ENCODE data around the gene CREB5. TPM values are rescaled to one million over a fixed set of nuclear protein-coding genes. Genes with fewer than 3 reads are reported as not detected.
A peak's percentile ranks its signal among the peaks of the same experiment; 100 is the strongest.

CREB5 gene
- total RNA-seq, 2 experiments from 2014 or later: 0.19 to 0.22 TPM

DNA sequence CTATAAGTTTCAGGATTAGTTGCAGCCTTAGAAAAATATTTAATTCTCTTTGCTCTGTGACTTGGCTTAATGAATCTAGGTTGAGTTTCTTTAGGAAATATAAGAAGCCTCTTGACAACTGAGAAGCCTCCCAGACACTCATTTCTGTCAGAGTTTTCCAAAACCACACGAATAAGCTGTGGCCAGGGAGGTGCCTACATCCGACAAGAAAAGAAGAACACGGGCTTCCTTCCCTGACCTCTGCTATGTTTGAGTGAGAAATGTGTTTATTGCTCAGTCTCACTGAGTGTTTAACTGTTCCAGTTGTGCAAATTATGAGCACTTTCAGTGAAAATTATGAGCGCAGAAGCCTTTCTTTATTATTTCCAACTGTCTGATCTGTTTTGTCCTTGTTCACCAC, 440.8 kb downstream of the CREB5 start:
- no peak overlapping the region for H3K27ac ChIP-seq (ENCODE audit: low read depth in 1 of 2, low read length in 2 of 2)
- DNase-seq (no peak), ATAC-seq (ENCODE audit: poor library complexity) (no peak)
- TF ChIP-seq, protein P1, sequence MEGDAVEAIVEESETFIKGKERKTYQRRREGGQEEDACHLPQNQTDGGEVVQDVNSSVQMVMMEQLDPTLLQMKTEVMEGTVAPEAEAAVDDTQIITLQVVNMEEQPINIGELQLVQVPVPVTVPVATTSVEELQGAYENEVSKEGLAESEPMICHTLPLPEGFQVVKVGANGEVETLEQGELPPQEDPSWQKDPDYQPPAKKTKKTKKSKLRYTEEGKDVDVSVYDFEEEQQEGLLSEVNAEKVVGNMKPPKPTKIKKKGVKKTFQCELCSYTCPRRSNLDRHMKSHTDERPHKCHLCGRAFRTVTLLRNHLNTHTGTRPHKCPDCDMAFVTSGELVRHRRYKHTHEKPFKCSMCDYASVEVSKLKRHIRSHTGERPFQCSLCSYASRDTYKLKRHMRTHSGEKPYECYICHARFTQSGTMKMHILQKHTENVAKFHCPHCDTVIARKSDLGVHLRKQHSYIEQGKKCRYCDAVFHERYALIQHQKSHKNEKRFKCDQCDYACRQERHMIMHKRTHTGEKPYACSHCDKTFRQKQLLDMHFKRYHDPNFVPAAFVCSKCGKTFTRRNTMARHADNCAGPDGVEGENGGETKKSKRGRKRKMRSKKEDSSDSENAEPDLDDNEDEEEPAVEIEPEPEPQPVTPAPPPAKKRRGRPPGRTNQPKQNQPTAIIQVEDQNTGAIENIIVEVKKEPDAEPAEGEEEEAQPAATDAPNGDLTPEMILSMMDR (IDR thresholded peaks at IDR 0.05): no peak
- intact Hi-C loops (cut with DNase I, micrococcal nuclease): loop anchor here in 1 of 2 experiments (5.0 kb wide), 1 partner anchor 461 kb away; no protein-coding TSS in a partner anchor
- H3K27me3 Mint-ChIP-seq: peaks cover 76% of the 10 kb centered on the region
- H3K4me3 ChIP-seq (ENCODE audit: low read length): no peak overlapping the region
- H3K27ac Mint-ChIP-seq: no peak overlapping the region
- peaks cover 21 to 44% of the 10 kb centered on the region in 2 experiments for H3K27me3 ChIP-seq (ENCODE audit: control insufficient read depth in 1 of 2, insufficient read depth in 2 of 2, low read length in 2 of 2)
- H3K4me1 Mint-ChIP-seq (ENCODE audit: low read depth): peaks cover 5% of the 10 kb centered on the region
- H3K9me3 ChIP-seq (ENCODE audit: control insufficient read depth in 1 of 2, insufficient read depth in 1 of 2, low read length in 2 of 2): peaks cover 0 to 12% of the 10 kb centered on the region in 2 experiments
- H3K4me3 Mint-ChIP-seq: peak overlapping the region; percentile 68
- peaks cover 10% of the 10 kb centered on the region for H3K4me1 ChIP-seq (ENCODE audit: insufficient read depth, low read length)
- ChIA-PET CTCF (interaction anchor here (0.7 kb wide), 1 partner anchor 161 kb away, joined by 3 read pairs; no protein-coding TSS in a partner anchor), POLR2A (no interaction called here)
- no peaks in the 10 kb centered on the region for H3K9me3 Mint-ChIP-seq
- no peaks in the 10 kb centered on the region for H3K36me3 Mint-ChIP-seq (ENCODE audit: low read depth)
- no peaks in the 10 kb centered on the region for H3K36me3 ChIP-seq (ENCODE audit: insufficient read depth, low read length)

DNA sequence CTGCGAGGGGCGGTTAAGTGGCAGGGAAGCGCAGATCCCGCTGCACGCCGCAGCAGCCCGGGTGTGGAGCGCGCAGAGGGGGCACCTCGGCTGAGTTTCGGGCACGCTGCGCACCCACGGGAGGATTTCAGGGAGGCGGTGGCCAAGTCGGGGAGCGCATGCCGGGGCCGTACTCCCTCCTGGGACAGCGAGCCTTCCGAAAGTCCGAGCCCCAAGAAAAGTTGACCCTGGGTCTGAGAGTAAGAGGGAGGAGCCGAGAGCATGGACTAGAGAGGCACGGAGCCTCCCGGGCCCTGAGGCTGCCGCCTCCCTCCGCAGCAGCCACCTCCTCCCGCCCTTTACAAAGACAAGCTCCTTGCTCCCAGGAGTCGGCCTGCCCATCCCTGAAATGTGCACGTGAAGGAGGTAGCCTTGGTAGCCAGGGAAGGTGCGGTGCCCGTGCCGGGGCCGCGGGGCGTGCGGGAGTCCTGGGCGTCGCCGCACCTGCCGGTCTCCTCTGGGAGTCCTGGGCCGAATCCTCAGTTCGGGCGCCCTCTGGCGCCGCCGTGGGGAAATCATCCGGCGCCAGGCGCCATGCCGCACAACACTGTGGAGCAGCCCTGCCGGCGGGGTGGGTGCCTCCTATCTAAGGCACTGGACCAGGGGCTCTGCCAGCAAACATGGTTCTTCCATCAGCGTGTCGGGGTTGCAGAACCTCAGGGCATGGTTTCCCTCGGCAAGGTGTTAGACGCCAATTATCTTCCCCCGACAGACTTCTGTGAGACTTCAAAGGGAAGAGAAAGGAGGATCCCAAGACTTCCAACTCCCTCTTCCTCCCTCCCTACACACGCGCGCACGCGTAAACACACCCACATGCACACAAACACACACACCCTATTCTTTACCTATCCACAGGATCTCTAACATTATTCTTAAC, 441.8 kb downstream of the CREB5 start:
- intact Hi-C loops (cut with DNase I, micrococcal nuclease): loop anchor here (2.0 to 5.0 kb wide), 3 partner anchors 462 to 555 kb away; no protein-coding TSS in a partner anchor
- Histone ChIP-seq H3K36me3 (ENCODE audit: insufficient read depth, low read length) (no peaks in the 10 kb centered on the region), H3K9me3 (ENCODE audit: control insufficient read depth in 1 of 2, insufficient read depth in 1 of 2, low read length in 2 of 2) (peaks cover 0 to 8% of the 10 kb centered on the region in 2 experiments), H3K4me3 (ENCODE audit: low read length) (peak overlapping the region; percentile 47), H3K4me1 (ENCODE audit: insufficient read depth, low read length) (peaks cover 10% of the 10 kb centered on the region), H3K27ac (ENCODE audit: low read depth in 1 of 2, low read length in 2 of 2) (no peak overlapping the region), H3K27me3 (ENCODE audit: control insufficient read depth in 1 of 2, insufficient read depth in 2 of 2, low read length in 2 of 2) (peaks cover 24 to 44% of the 10 kb centered on the region in 2 experiments)
- peaks cover 82% of the 10 kb centered on the region for H3K27me3 Mint-ChIP-seq
- POLR2A ChIA-PET: no interaction called here
- DNase-seq: peak; percentile 23 to 71 (median 46)
- H3K36me3 Mint-ChIP-seq (ENCODE audit: low read depth): no peaks in the 10 kb centered on the region
- peak overlapping the region; percentile 68 for H3K4me3 Mint-ChIP-seq
- H3K9me3 Mint-ChIP-seq: no peaks in the 10 kb centered on the region
- peaks cover 5% of the 10 kb centered on the region for H3K4me1 Mint-ChIP-seq (ENCODE audit: low read depth)
- no peak overlapping the region for H3K27ac Mint-ChIP-seq
- TF ChIP-seq, protein P1 (IDR thresholded peaks at IDR 0.05): peak; percentile 71
- peak; percentile 88 for ATAC-seq (ENCODE audit: poor library complexity)
- CTCF ChIA-PET: interaction anchor here (0.7 kb wide), 1 partner anchor 162 kb away, joined by 3 read pairs; no protein-coding TSS in a partner anchor

DNA sequence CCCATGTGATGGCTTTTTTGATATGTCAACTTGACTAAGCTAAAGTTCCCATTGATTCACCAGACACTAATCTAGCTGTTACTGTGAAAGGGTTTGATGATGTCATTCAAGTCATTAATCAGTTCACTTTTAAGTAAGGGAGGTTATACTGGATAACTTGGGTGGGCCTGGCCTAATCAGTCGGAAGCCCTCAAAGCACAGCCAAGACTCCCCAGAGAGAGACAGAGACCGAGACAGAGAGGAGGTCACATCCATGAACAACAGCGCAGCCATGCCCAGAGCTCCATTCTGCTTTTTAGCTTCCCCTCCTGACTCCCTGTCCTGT, 442.4 kb downstream of the CREB5 start:
- no peaks in the 10 kb centered on the region for H3K36me3 Mint-ChIP-seq (ENCODE audit: low read depth)
- no peak overlapping the region for H3K27ac Mint-ChIP-seq
- peaks cover 5% of the 10 kb centered on the region for H3K4me1 Mint-ChIP-seq (ENCODE audit: low read depth)
- H3K4me3 Mint-ChIP-seq: no peak overlapping the region
- no peaks in the 10 kb centered on the region for H3K9me3 Mint-ChIP-seq
- peaks cover 83% of the 10 kb centered on the region for H3K27me3 Mint-ChIP-seq
- Histone ChIP-seq H3K36me3 (ENCODE audit: insufficient read depth, low read length) (no peaks in the 10 kb centered on the region), H3K27ac (ENCODE audit: low read depth in 1 of 2, low read length in 2 of 2) (no peak overlapping the region), H3K4me3 (ENCODE audit: low read length) (no peak overlapping the region), H3K9me3 (ENCODE audit: control insufficient read depth in 1 of 2, insufficient read depth in 1 of 2, low read length in 2 of 2) (peaks cover 0 to 8% of the 10 kb centered on the region in 2 experiments), H3K27me3 (ENCODE audit: control insufficient read depth in 1 of 2, insufficient read depth in 2 of 2, low read length in 2 of 2) (peaks cover 24 to 45% of the 10 kb centered on the region in 2 experiments), H3K4me1 (ENCODE audit: insufficient read depth, low read length) (peaks cover 10% of the 10 kb centered on the region)
- ChIA-PET POLR2A (no interaction called here), CTCF (no interaction called here)
- ATAC-seq (ENCODE audit: poor library complexity): no peak
- DNase-seq: no peak
- TF ChIP-seq, protein P1 (IDR thresholded peaks at IDR 0.05): no peak
- intact Hi-C loops (cut with DNase I, micrococcal nuclease): loop anchor here (2.0 to 5.0 kb wide), 3 partner anchors 462 to 556 kb away; no protein-coding TSS in a partner anchor
